ENCODE data around the gene IHH.

IHH gene

DNA sequence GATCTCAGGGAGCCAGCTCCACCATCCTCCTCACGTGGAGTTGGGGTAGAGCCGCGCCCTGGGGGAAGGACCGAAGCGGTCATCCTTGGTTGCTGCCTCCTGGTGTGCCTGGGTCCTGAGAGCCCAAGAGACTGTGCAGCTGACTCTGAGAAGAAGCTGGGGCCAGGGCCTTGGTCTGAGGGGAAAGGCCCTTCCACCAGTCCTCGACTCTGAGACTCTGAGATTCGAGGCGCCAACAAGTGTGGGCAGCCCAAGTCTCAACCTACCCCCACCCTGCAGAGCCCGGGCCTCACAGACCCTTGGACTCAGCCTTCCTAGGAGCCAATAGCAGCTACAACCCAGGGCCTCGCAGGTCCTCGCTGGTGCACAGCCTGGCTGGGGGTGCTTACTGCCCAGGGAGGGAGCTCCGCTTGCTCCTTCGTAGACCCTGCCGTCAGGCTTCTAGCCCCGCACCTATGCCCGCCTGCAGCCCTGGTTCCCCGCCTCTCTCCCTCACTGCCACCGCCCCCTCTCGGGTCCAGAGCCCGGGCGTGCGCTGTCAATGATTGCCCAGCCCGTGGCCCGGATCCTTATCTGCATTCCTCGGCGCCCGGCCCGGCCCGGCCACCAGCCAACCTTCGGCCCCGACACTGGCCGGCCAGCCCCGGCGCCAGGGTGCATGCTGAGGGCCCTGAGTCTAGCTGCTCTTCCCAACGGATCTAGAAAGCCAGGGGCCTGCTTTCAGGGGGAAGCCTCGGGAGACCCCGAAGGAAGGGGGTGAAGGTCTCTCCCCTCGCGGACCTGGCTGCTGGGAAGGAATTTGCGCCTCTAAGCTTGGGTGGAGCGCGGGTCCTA lies 2.0 kb downstream of the IHH start:
- no peak overlapping the region for H3K4me3 Mint-ChIP-seq
- H3K9me3 Mint-ChIP-seq: no peaks in the 10 kb centered on the region
- peaks cover 61% of the 10 kb centered on the region for H3K27me3 Mint-ChIP-seq
- DNase-seq (no peak), ATAC-seq (no peak)
- H3K36me3 Mint-ChIP-seq (ENCODE audit: low read depth): no peaks in the 10 kb centered on the region
- peaks cover 20% of the 10 kb centered on the region for H3K4me1 Mint-ChIP-seq
- no peak overlapping the region for H3K27ac Mint-ChIP-seq

DNA sequence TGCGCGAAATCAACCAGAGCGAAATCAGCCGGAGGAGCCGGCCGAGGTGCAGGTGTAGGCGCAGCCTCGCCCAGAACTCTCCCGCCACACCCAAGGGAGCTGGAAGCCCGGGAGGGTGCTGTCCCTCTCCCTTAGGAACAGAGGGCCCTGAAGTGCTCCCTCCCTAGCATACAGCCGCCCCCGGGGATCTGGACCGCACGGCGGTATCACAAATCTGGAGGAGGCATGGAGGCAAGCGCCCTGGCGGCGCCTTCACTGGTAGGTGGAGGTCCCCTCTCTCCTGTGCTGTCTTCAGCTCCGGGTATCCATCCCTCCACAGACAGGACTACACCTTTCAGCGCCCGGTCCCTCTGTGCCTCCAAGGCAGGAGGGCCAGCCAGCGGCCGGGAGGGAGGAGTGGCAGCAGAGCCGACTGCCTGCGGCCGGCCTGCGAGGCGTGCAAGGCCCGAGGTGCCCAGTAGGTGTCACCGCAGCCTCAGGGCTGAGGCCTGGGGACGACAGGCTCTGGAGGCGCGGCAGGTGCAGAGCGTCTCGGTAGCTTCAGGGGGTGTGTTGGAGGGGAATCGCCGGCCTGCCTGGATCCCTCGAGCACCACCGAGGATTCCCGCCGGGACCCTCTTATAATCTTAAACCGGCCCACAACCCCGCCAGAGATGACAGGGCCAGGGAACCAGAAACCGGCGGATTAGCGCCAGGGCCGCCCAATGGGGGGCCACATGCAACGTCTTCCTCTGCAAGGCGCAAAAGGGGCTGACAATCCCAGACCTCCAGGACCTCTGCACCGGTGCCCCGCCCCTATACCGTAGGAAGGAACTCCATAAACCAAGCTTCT lies 2.8 kb downstream of the IHH start:
- peak; percentile 82 for DNase-seq
- Mint-ChIP-seq H3K27ac (no peak overlapping the region), H3K36me3 (ENCODE audit: low read depth) (no peaks in the 10 kb centered on the region), H3K4me3 (peak overlapping the region; percentile 11), H3K4me1 (peaks cover 20% of the 10 kb centered on the region), H3K27me3 (peaks cover 57% of the 10 kb centered on the region), H3K9me3 (no peaks in the 10 kb centered on the region)
- peak; percentile 91 for ATAC-seq

DNA sequence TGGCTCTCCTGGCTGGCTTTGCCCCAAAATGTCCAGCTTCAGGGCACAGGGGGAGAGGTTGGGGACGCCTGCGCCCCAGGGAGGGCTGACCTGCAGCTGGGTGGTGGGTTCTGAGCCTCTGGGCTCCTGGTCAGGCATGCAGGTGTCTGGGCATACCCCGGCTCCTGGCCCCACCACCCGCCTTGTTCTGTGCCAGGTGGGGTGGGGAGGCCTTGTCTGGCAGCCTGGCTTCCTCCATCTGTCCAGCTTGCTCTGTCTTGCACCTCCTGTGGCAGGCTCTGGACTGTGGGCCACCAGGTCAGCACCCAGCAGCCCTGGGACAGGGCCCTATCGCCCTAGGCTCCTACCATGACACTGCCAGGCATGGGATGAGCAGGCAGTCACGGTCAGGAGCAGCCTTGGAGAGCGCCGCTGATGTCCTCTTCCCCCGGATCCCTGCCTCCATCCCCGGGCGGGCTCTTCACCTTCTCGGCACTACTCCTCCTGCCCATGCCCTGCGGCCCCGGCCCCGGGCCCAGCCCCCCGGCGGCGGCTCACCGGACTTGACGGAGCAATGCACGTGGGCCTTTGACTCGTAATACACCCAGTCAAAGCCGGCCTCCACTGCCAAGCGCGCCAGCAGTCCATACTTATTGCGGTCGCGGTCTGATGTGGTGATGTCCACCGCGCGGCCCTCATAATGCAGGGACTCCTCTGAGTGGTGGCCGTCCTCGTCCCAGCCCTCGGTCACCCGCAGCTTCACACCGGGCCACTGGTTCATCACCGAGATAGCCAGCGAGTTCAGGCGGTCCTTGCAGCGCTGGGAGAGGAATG lies 3.6 kb downstream of the IHH start:
- no peak overlapping the region for H3K4me3 Mint-ChIP-seq
- H3K36me3 Mint-ChIP-seq (ENCODE audit: low read depth): no peaks in the 10 kb centered on the region
- no peak overlapping the region for H3K27ac Mint-ChIP-seq
- ATAC-seq (no peak), DNase-seq (no peak)
- H3K4me1 Mint-ChIP-seq: peaks cover 20% of the 10 kb centered on the region
- H3K9me3 Mint-ChIP-seq: no peaks in the 10 kb centered on the region
- H3K27me3 Mint-ChIP-seq: peaks cover 49% of the 10 kb centered on the region

DNA sequence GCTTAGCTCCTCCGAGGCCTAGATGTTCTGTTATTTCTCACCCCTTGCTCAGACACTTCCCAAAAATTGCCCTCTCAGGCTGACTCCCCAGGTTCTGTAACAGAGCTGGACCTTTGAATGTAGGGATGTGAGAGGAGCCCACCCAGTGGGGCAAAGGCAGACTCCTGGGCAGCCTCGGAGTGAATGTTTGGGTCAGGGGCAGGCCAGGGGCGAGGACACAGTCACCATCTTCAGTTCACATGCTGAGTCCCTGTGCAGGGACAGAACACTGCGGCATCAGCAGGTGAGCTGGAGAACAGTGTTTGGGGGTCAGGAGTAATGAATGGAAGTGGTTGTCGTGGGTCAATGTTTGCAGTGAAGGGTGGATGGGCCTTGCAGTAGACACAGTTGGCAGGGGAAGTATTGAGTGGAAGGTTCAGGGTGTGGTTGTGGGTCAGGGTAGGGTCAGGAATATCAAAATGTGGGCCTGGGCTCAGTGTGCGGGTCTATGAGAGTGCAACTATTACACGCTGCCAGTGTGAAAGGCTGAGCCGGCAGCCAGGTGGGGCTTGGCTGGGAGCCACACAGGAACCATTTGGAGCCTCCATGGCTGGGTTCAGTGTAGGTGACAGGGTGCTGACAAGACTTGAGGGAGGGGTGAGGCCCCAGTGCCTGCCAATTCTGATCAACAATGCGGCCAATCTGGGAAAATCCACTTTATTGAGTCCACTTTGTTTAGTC lies 4.4 kb downstream of the IHH start:
- Mint-ChIP-seq H3K27me3 (peaks cover 45% of the 10 kb centered on the region), H3K4me3 (no peak overlapping the region), H3K4me1 (peaks cover 19% of the 10 kb centered on the region)

DNA sequence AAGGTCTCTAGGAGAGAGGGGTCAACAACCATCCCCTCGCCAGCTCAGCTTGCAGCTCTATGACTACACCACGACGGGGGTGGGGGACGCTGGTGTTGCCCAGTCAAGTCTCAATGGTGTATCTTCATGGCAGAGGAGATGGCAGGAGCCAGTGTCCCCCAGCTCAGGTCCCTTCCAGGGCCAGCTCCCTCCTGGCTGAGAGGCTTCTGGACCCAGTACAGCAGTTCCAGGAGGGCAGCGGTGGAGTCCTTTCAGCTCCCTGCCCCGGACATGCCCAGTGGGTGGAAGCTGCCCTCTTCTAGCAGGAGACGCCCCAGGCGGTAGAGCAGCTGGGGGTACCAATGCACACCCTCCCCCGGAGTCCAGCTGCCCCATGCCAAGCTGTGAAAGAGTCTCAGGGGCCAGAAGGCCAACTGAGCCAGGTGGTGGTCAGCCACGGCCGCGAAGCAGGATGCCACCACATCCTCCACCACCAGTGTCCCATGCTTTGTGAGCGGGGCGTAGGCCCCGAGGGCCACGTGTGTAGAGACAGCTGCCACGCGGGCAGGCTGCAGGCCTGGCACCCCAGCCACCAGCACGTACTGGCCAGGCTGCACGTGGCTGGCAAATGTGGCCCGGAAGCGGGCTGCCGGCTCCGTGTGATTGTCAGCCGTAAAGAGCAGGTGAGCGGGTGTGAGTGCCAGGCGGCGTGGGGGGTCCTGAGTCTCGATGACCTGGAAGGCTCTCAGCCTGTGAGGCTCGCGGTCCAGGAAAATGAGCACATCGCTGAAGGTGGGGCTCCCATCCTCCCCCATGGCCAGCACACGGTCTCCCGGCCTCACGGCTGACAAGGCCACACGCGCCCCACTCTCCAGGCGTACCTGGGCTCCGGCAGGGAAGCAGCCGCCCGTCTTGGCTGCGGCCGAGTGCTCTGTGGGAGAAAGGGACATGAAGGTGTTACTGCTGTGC lies 5.5 kb downstream of the IHH start:
- ATAC-seq (no peak), DNase-seq (no peak)
- Mint-ChIP-seq H3K4me1 (peaks cover 18% of the 10 kb centered on the region), H3K27ac (no peak overlapping the region), H3K9me3 (no peaks in the 10 kb centered on the region), H3K27me3 (peaks cover 48% of the 10 kb centered on the region), H3K4me3 (no peak overlapping the region), H3K36me3 (ENCODE audit: low read depth) (no peaks in the 10 kb centered on the region)

More for the DNA sequence above, 4.4 kb downstream of the IHH start:
- DNase-seq (no peak), ATAC-seq (no peak)
- no peak overlapping the region for H3K27ac Mint-ChIP-seq
- no peaks in the 10 kb centered on the region for H3K9me3 Mint-ChIP-seq
- H3K36me3 Mint-ChIP-seq (ENCODE audit: low read depth): no peaks in the 10 kb centered on the region

DNA sequence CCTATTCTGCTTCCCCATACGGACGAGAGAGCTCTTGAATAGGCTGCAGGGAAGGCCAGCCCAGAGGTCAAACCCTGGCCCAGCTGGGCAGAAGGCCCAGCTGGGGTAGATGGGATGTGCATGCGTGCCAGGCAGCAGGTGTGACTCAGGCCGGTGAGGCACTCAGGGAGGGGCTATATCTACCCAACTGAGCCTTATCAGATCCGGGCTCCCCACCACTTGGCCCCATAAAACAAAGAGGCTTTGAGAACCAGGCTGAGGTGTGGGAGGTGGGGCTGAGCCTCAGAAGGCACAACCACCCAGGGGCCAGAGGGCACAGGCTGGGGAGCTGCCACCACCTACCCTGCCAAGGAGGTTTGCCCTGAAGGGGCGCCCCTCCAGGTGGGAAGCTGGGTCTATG lies 11.4 kb downstream of the IHH start:
- no peaks in the 10 kb centered on the region for H3K4me1 Mint-ChIP-seq
- peaks cover 43% of the 10 kb centered on the region for H3K27me3 Mint-ChIP-seq
- H3K4me3 Mint-ChIP-seq: no peak overlapping the region
- no peak overlapping the region for H3K27ac Mint-ChIP-seq
- no peaks in the 10 kb centered on the region for H3K36me3 Mint-ChIP-seq (ENCODE audit: low read depth)
- no peak for DNase-seq
- ATAC-seq: no peak
- H3K9me3 Mint-ChIP-seq: no peaks in the 10 kb centered on the region

DNA sequence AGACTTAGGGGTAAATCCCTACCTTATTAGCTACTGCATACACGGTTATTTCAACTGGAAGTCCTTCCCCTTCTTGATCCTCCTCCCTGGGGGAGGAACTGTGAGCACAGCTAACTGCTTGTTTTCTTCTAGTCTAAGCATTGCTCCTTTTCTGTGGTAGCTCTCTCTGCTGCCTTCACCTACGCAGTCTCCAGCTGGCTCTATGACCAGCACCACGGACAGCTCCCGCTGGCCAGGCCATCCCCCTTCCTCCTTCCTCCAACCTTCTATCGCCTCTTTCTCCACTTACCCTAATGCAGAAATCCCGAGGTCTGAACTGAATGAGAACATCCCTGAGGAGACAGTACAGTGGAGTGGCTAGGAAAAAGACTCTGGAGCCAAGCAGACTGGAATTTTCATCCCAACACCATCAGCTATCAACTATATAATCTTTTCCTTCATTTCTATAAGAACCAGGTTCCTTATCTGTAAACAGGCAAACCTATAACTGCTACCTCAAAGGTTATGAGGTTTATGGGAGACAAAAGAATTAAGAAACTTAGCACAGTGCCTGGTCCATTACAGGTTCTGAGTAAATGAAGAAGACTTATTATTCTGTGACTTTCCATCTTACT lies 14.7 kb downstream of the IHH start:
- ATAC-seq (no peak), DNase-seq (peak; percentile 33)
- no peak overlapping the region for H3K4me3 Mint-ChIP-seq

DNA sequence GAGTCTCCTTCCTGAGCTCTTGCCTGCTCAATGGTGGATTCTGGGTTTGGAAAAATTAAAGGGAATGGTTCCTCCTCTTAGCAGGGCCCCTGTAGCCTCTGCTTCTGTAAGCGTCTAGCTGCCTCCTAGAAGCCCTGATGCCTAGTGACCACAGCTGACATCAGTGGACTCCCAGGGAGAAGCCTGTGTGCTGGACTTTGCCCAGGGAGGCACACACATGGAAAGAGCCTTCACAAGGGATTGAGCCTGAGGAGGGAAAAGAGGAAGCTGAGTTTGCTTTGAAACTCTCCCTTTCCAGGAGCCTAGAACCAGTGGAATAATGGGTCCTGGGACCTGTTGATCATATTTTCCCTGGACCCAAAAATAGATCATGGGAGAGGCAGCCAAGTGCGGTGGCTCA lies 18.0 kb downstream of the IHH start:
- no peaks in the 10 kb centered on the region for H3K36me3 Mint-ChIP-seq (ENCODE audit: low read depth)
- peaks cover 65% of the 10 kb centered on the region for H3K27me3 Mint-ChIP-seq
- no peaks in the 10 kb centered on the region for H3K9me3 Mint-ChIP-seq
- ATAC-seq (no peak), DNase-seq (no peak)
- H3K4me3 Mint-ChIP-seq: no peak overlapping the region
- H3K27ac Mint-ChIP-seq: no peak overlapping the region
- H3K4me1 Mint-ChIP-seq: peaks cover 4% of the 10 kb centered on the region

More for the DNA sequence above, 14.7 kb downstream of the IHH start:
- no peaks in the 10 kb centered on the region for H3K36me3 Mint-ChIP-seq (ENCODE audit: low read depth)
- no peak overlapping the region for H3K27ac Mint-ChIP-seq
- peaks cover 3% of the 10 kb centered on the region for H3K4me1 Mint-ChIP-seq
- peaks cover 60% of the 10 kb centered on the region for H3K27me3 Mint-ChIP-seq
- H3K9me3 Mint-ChIP-seq: no peaks in the 10 kb centered on the region

DNA sequence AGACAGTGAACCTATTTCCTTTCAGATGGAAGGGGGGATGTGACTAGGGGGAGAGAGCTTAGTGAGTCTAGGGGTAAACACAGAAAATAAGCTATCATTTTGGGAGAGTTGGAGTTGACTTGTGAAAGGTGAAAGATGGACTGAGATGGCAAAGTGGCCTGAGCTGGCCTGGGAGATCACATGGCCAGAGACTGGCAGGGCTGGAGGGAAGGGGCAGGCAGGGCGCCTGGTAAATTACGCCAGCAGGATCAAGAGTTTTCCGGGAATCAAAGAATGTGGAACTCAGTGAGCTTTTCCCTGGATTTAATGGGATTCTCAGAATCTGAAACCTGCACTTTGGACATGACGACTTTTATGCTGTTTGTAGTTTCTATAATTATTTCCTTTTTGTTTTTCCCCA lies 18.6 kb downstream of the IHH start:
- Mint-ChIP-seq H3K27ac (no peak overlapping the region), H3K4me3 (no peak overlapping the region), H3K36me3 (ENCODE audit: low read depth) (no peaks in the 10 kb centered on the region), H3K4me1 (peaks cover 4% of the 10 kb centered on the region), H3K9me3 (no peaks in the 10 kb centered on the region), H3K27me3 (peaks cover 67% of the 10 kb centered on the region)
- no peak for DNase-seq
- ATAC-seq: no peak

DNA sequence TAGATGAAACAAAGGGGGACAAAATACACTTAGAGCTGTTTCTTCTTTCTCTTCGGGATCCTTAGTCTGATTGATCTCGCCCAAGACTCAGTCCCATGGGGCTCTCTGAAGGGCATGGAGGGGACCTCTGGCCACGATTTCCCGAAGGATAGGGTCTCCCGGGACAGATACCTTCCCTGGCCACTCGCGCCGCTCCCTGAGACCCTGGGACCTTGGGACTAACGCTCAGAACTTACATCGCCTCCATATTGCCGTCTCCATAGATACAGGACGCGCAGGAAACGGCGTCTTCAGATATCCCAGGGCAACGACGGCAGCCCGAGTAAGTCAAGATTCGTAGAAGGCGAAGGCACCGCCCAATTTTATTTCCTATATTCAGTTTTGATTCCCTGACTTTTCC lies 19.5 kb downstream of the IHH start, which contains the start of gene CFAP65:
Gene CFAP65, minus strand, starts transcription at position 265 of the 400 bp plus-strand sequence. CDS start 2,468 bp downstream, outside the sequence.
- no peak for ATAC-seq
- Mint-ChIP-seq H3K4me3 (peak within 1 kb of the TSS; percentile 59), H3K36me3 (ENCODE audit: low read depth) (no peaks in the 10 kb centered on the region)

DNA sequence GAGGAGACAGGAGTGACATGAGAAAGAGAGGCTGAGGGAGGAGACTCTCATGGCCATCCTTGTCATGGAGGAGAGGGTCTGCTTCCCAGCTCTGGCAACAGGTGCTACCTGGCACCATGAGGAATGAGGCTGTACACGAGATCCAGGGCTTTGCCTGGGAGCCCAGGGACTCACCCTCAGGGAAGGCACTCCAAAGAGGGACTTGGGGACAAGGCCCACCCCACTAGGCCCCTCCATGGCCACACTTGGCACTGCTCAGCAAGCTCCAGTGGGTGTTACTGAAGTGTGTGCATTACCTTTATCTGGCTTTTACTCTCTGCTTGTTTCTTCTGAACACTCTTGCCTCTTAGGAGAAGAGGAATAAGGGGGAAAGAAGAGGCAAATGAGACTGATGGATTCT lies 22.1 kb downstream of the IHH start:
- ATAC-seq (no peak), DNase-seq (no peak)
- Mint-ChIP-seq H3K4me1 (peaks cover 4% of the 10 kb centered on the region), H3K9me3 (no peaks in the 10 kb centered on the region), H3K36me3 (ENCODE audit: low read depth) (no peaks in the 10 kb centered on the region), H3K27me3 (peaks cover 62% of the 10 kb centered on the region), H3K4me3 (no peak overlapping the region), H3K27ac (no peak overlapping the region)

More for the DNA sequence above, 19.5 kb downstream of the IHH start, which contains the start of gene CFAP65:
- Mint-ChIP-seq H3K27ac (no peak within 1 kb of the TSS), H3K4me1 (peaks cover 4% of the 10 kb centered on the region), H3K27me3 (peaks cover 64% of the 10 kb centered on the region), H3K9me3 (no peaks in the 10 kb centered on the region)
- DNase-seq: peak; percentile 34

DNA sequence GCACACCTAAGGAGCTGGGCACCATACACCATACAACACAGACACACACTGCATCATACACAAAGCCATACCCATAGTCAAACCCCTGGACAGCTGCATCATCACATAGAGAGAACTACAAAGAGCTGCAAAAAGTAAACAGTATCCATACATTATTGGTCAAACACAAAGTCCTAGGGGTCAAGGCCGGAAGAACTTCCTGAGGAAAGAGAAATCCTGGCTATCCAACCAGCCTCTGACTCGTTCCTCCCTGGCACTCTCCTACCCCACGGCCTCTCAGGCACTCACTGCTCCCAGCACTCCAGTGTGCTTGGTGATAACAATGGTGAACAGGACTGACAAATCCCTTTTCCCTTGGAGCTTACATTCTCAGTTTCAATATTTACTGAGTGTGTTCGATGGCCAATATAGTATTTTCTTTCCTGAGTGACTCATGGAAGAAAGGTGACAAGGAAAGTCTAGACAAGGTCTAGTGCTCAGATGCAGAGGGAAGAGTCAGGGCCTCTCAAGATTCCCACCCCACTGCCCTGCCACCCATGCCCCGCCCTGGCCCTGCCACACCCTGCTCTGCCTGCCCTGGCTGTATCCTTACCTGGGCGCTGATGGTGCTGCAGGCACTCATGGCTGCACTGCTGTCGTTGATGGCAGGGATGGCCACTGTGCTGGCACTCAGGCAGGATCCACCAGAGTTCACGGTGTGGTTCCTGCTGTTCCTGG lies 22.8 kb downstream of the IHH start:
- H3K9me3 Mint-ChIP-seq: no peaks in the 10 kb centered on the region
- H3K27ac Mint-ChIP-seq: no peak overlapping the region
- ATAC-seq (no peak), DNase-seq (no peak)
- H3K27me3 Mint-ChIP-seq: peaks cover 63% of the 10 kb centered on the region
- peaks cover 4% of the 10 kb centered on the region for H3K4me1 Mint-ChIP-seq
- no peaks in the 10 kb centered on the region for H3K36me3 Mint-ChIP-seq (ENCODE audit: low read depth)
- H3K4me3 Mint-ChIP-seq: no peak overlapping the region
